COR-L47 (cell line): ENCODE measurements around the gene RAB38.

ENCODE experiments used
- DNase-seq: peaks from one replicate; lab custom pipeline; 2025; lab: John Stamatoyannopoulos, UW

The RAB38 gene

GRCh38 chr11:88169881-88170280 lies 5.4 kb downstream of the RAB38 start:
- DNase-seq: no peak

GRCh38 chr11:88169471-88169870 lies 5.8 kb downstream of the RAB38 start:
- no peak for DNase-seq

- no peak for DNase-seq
Measured at GRCh38 chr11:88167853-88168252, 7.4 kb downstream of the RAB38 start.

GRCh38 chr11:88164806-88165585 lies 10.2 kb downstream of the RAB38 start:
- DNase-seq: no peak

- DNase-seq: no peak
Measured at GRCh38 chr11:88164320-88164719, 10.9 kb downstream of the RAB38 start.

GRCh38 chr11:88158081-88158480 lies 17.2 kb downstream of the RAB38 start:
- no peak for DNase-seq

GRCh38 chr11:88157370-88157769 lies 17.9 kb downstream of the RAB38 start:
- no peak for DNase-seq

GRCh38 chr11:88152381-88152780 lies 22.9 kb downstream of the RAB38 start:
- no peak for DNase-seq

GRCh38 chr11:88151709-88152265 lies 23.5 kb downstream of the RAB38 start:
- no peak for DNase-seq

GRCh38 chr11:88146106-88146505 lies 29.1 kb downstream of the RAB38 start:
- DNase-seq: no peak

- DNase-seq: no peak
Measured at GRCh38 chr11:88139865-88140264, 35.4 kb downstream of the RAB38 start.

GRCh38 chr11:88131764-88132470 lies 43.3 kb downstream of the RAB38 start:
- DNase-seq: no peak

- no peak for DNase-seq
Measured at GRCh38 chr11:88122956-88123355, 52.3 kb downstream of the RAB38 start.

- DNase-seq: no peak
Measured at GRCh38 chr11:88119561-88119960, 55.7 kb downstream of the RAB38 start.

- no peak for DNase-seq
Measured at GRCh38 chr11:88117281-88117858, 57.9 kb downstream of the RAB38 start.

GRCh38 chr11:88115828-88116755 lies 59.2 kb downstream of the RAB38 start:
- DNase-seq: no peak

- no peak for DNase-seq
Measured at GRCh38 chr11:88114486-88115045, 60.7 kb downstream of the RAB38 start.

- DNase-seq: no peak
Measured at GRCh38 chr11:88106666-88107065, 68.6 kb downstream of the RAB38 start.

GRCh38 chr11:88105951-88106350 lies 69.3 kb downstream of the RAB38 start:
- no peak for DNase-seq

- DNase-seq: no peak
Measured at GRCh38 chr11:88105526-88105925, 69.7 kb downstream of the RAB38 start.

GRCh38 chr11:88104408-88104807 lies 70.8 kb downstream of the RAB38 start:
- no peak for DNase-seq
